Loucy (cell line): ENCODE results near the gene DCUN1D5.

Experiments used
- H2AFZ ChIP-seq: fragments of 200-600 bp; sonication (generic); 2 replicates; pipeline ENCODE4 v1.6.0; 2016; ENCODE audit warnings: antibody characterized with exemption, mild to moderate bottlenecking, low read length, moderate library complexity
- H3F3A ChIP-seq: fragments of 200-600 bp; 2 replicates; pipeline ENCODE4 v1.6.0; 2016; ENCODE audit warnings: antibody characterized with exemption, low read depth, mild to moderate bottlenecking
- H3K27me3 ChIP-seq: fragments of 200-600 bp; sonication (generic); 2 replicates; pipeline ENCODE4 v1.6.1; 2014; ENCODE audit warnings: low read length, mild to moderate bottlenecking; ENCODE audit not compliant: insufficient read depth, poor library complexity, severe bottlenecking
- H3K36me3 ChIP-seq: fragments of 200-600 bp; sonication (generic); 2 replicates; pipeline ENCODE4 v1.6.1; 2016; ENCODE audit warnings: low read length; ENCODE audit not compliant: insufficient read depth
- H3K4me1 ChIP-seq: fragments of 200-600 bp; sonication (generic); 2 replicates; pipeline ENCODE4 v1.5.1; 2014; ENCODE audit warnings: low read length, mild to moderate bottlenecking; ENCODE audit not compliant: insufficient read depth, poor library complexity, severe bottlenecking
- H3K4me2 ChIP-seq: fragments of 200-600 bp; sonication (generic); 2 replicates; pipeline ENCODE4 v1.6.0; 2014; ENCODE audit warnings: antibody characterized with exemption, low read length, low read depth, mild to moderate bottlenecking; ENCODE audit not compliant: poor library complexity, severe bottlenecking
- H3K4me3 ChIP-seq: fragments of 200-600 bp; sonication (generic); 2 replicates; pipeline ENCODE4 v1.5.1; 2014; ENCODE audit warnings: low read length, mild to moderate bottlenecking, mixed read lengths; ENCODE audit not compliant: poor library complexity, severe bottlenecking
- H3K79me2 ChIP-seq: fragments of 200-600 bp; sonication (generic); 2 replicates; pipeline ENCODE4 v1.6.1; 2014; ENCODE audit warnings: low read length; ENCODE audit not compliant: insufficient read depth
- H3K9ac ChIP-seq: fragments of 200-600 bp; sonication (generic); 2 replicates; pipeline ENCODE4 v1.6.0; 2014; ENCODE audit warnings: mild to moderate bottlenecking, low read depth, low read length, moderate library complexity; ENCODE audit not compliant: poor library complexity, severe bottlenecking
- H3K9me2 ChIP-seq: fragments of 200-600 bp; sonication (generic); replicated peaks from 2 replicates; pipeline ENCODE4 v1.6.1; 2016; ENCODE audit warnings: low read depth, low read length, mixed read lengths
- H3K9me3 ChIP-seq: fragments of 200-600 bp; sonication (generic); 2 replicates; pipeline ENCODE4 v1.6.1; 2014; ENCODE audit warnings: mild to moderate bottlenecking, antibody characterized with exemption, low read length, low read depth; ENCODE audit not compliant: insufficient read depth
- H4K20me1 ChIP-seq: fragments of 200-600 bp; sonication (generic); 2 replicates; pipeline ENCODE4 v1.6.0; 2014; ENCODE audit warnings: antibody characterized with exemption, low read length, mild to moderate bottlenecking; ENCODE audit not compliant: insufficient read depth, poor library complexity, severe bottlenecking
- CTCF ChIP-seq: fragments of 200-600 bp; sonication (generic); conservative IDR thresholded peaks from 2 replicates; pipeline ENCODE4 v1.5.1; 2014; ENCODE audit warnings: mild to moderate bottlenecking, antibody characterized with exemption, low read length
- EZH2phosphoT487 ChIP-seq: fragments of 200-600 bp; IDR thresholded peaks from 2 replicates; pipeline ENCODE4 v1.6.1; 2018; ENCODE audit warnings: antibody characterized with exemption, mild to moderate bottlenecking, moderate library complexity, borderline replicate concordance

DCUN1D5 gene

GRCh38 chr11:103079833-103080232, 12.1 kb downstream of the DCUN1D5 start:
- H4K20me1 ChIP-seq: peaks cover 8% of the 10 kb centered on the region
- no peak for TF ChIP-seq CTCF
- no peak for TF ChIP-seq EZH2phosphoT487
- no peak overlapping the region for H3K4me2 ChIP-seq
- no peak overlapping the region for H2AFZ ChIP-seq
- no peaks in the 10 kb centered on the region for H3F3A ChIP-seq
- peaks cover 11% of the 10 kb centered on the region for H3K79me2 ChIP-seq
- H3K27me3 ChIP-seq: no peaks in the 10 kb centered on the region
- no peaks in the 10 kb centered on the region for H3K9me2 ChIP-seq
- H3K36me3 ChIP-seq: peaks cover 57% of the 10 kb centered on the region; the same call in 1 of the 2 replicates
- H3K9ac ChIP-seq: no peak overlapping the region
- H3K4me3 ChIP-seq: no peak overlapping the region
- no peaks in the 10 kb centered on the region for H3K9me3 ChIP-seq
- H3K4me1 ChIP-seq: peaks cover 8% of the 10 kb centered on the region

- Histone ChIP-seq H2AFZ (no peak overlapping the region), H3K9ac (no peak overlapping the region), H3K79me2 (peaks cover 3% of the 10 kb centered on the region)
Measured at GRCh38 chr11:103078710-103079109, 13.2 kb downstream of the DCUN1D5 start.

GRCh38 chr11:103077554-103077953, 14.4 kb downstream of the DCUN1D5 start:
- Histone ChIP-seq H3K27me3 (no peaks in the 10 kb centered on the region), H3K36me3 (peaks cover 42% of the 10 kb centered on the region; the same call in 1 of the 2 replicates), H3K4me1 (no peaks in the 10 kb centered on the region), H3F3A (no peaks in the 10 kb centered on the region), H3K4me2 (no peak overlapping the region), H3K79me2 (no peaks in the 10 kb centered on the region; the same call in 1 of the 2 replicates), H2AFZ (no peak overlapping the region), H4K20me1 (no peaks in the 10 kb centered on the region), H3K9me2 (no peaks in the 10 kb centered on the region), H3K9ac (no peak overlapping the region), H3K4me3 (no peak overlapping the region), H3K9me3 (no peaks in the 10 kb centered on the region)
- TF ChIP-seq CTCF: no peak
- no peak for TF ChIP-seq EZH2phosphoT487

More at GRCh38 chr11:103078710-103079109, 13.2 kb downstream of the DCUN1D5 start:
- Histone ChIP-seq H4K20me1 (peaks cover 3% of the 10 kb centered on the region), H3K4me1 (peaks cover 5% of the 10 kb centered on the region), H3K36me3 (peaks cover 49% of the 10 kb centered on the region; the same call in 1 of the 2 replicates), H3K9me2 (no peaks in the 10 kb centered on the region), H3K4me3 (no peak overlapping the region), H3F3A (no peaks in the 10 kb centered on the region), H3K4me2 (no peak overlapping the region), H3K9me3 (no peaks in the 10 kb centered on the region), H3K27me3 (no peaks in the 10 kb centered on the region)
- TF ChIP-seq EZH2phosphoT487 (no peak), CTCF (no peak)
